PFSK-1 (cell line): ENCODE measurements around the gene RINL.

Experiments used
- POLR2AphosphoS5 ChIP-seq: IDR thresholded peaks from 2 replicates; pipeline ENCODE4 v1.6.1; 2012; ENCODE audit warnings: low read depth, mild to moderate bottlenecking, control low read depth, low read length, moderate library complexity
- SIN3A ChIP-seq: IDR thresholded peaks from 2 replicates; pipeline ENCODE4 v1.6.1; 2012; ENCODE audit warnings: mild to moderate bottlenecking, low read length, moderate library complexity, borderline replicate concordance; ENCODE audit not compliant: insufficient read depth
- TAF1 ChIP-seq: IDR thresholded peaks from 2 replicates; pipeline ENCODE4 v1.6.1; 2012; ENCODE audit warnings: low read length, control low read depth, borderline replicate concordance; ENCODE audit not compliant: insufficient read depth
- TF ChIP-seq, protein P1 (sequence below), 2 experiments: IDR thresholded peaks; 2 replicates each; pipeline versions ENCODE4 v1.6.1 to v1.8.0; 2011 to 2012; ENCODE audit warnings: low read depth in 2 of 2, low read length in 2 of 2, control low read depth in 1 of 2, inconsistent platforms in 1 of 2, mild to moderate bottlenecking in 1 of 2, moderate library complexity in 1 of 2; ENCODE audit not compliant: insufficient read depth in 1 of 2

DNA sequence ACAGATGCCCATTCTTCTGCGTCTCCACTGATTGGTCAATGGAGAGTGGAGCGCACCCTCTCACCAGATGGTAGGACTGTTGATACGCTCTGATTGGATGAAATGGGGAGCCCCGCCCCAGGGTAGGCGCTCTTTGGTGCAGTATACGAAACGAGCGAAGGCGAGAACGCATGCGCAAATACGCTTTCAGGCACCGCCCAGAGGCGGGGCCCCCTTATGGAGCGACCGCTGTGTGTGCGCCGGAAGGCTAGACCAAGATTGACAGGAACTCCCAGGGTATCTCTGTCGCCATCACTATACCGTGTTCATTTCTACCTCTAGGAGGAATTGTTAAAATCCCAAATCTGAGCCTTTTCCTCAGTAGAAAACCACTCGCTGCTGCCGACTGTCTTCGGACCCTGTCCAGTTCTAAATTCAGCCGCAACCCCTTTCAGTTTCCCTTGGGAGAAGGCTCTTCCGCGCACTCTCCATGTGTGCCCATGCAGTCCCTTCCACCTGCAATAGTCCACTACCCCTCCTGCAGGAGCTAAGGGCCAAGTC lies 27.6 kb downstream of the RINL start:
- TF ChIP-seq SIN3A (no peak), POLR2AphosphoS5 (peak; percentile 79), TAF1 (peak; percentile 60; the same call in 1 of the 2 replicates)
- TF ChIP-seq, protein P1, sequence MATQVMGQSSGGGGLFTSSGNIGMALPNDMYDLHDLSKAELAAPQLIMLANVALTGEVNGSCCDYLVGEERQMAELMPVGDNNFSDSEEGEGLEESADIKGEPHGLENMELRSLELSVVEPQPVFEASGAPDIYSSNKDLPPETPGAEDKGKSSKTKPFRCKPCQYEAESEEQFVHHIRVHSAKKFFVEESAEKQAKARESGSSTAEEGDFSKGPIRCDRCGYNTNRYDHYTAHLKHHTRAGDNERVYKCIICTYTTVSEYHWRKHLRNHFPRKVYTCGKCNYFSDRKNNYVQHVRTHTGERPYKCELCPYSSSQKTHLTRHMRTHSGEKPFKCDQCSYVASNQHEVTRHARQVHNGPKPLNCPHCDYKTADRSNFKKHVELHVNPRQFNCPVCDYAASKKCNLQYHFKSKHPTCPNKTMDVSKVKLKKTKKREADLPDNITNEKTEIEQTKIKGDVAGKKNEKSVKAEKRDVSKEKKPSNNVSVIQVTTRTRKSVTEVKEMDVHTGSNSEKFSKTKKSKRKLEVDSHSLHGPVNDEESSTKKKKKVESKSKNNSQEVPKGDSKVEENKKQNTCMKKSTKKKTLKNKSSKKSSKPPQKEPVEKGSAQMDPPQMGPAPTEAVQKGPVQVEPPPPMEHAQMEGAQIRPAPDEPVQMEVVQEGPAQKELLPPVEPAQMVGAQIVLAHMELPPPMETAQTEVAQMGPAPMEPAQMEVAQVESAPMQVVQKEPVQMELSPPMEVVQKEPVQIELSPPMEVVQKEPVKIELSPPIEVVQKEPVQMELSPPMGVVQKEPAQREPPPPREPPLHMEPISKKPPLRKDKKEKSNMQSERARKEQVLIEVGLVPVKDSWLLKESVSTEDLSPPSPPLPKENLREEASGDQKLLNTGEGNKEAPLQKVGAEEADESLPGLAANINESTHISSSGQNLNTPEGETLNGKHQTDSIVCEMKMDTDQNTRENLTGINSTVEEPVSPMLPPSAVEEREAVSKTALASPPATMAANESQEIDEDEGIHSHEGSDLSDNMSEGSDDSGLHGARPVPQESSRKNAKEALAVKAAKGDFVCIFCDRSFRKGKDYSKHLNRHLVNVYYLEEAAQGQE (IDR thresholded peaks at IDR 0.05; ENCODE audit: insufficient read depth in 1 of 2, low read depth in 2 of 2, low read length in 2 of 2): no peak
